GM06990 (cell line): ENCODE results near the gene IL1RL2.

ENCODE experiments used
- DNase-seq: peaks from one replicate; pipeline ENCODE4 v3.0.0-alpha.2; 2011; ENCODE audit not compliant: insufficient read length; ENCODE audit errors: extremely low read depth
- H3K27me3 ChIP-seq: replicated peaks from 2 replicates; pipeline ENCODE4 v1.6.0; 2011; ENCODE audit warnings: low read length; ENCODE audit not compliant: control insufficient read depth, insufficient read depth
- H3K36me3 ChIP-seq: 2 replicates; pipeline ENCODE4 v1.5.1; 2011; ENCODE audit warnings: low read length; ENCODE audit not compliant: control insufficient read depth, insufficient read depth
- H3K4me3 ChIP-seq: replicated peaks from 2 replicates; pipeline ENCODE4 v1.5.1; 2011; ENCODE audit warnings: low read depth, mild to moderate bottlenecking, control low read depth, low read length
- CTCF ChIP-seq: IDR thresholded peaks from 2 replicates; pipeline ENCODE4 v1.5.1; 2011; ENCODE audit warnings: low read length, control low read depth, mild to moderate bottlenecking, inconsistent platforms; ENCODE audit not compliant: insufficient read depth, poor library complexity, severe bottlenecking

Gene IL1RL2

DNA sequence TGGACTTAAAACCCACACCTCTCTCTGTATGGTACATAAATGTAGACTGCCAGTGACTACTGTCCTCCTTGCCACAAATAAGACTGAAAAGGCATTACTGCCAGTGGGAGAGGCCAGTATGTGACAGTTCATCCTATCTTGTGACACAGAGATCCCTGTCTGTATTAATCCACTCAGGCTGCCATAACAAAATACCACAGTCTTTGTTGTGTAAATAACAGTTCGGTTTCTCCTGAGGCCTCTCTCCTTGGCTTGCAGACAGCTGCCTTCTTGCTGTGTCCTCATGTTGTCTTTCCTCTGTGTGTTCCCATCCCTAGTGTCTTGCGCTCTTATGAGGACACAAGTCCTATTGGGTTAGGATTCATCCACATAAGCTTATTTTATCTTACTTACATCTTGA, 78.1 kb downstream of the IL1RL2 start:
- Histone ChIP-seq H3K4me3 (no peak overlapping the region), H3K36me3 (no peaks in the 10 kb centered on the region), H3K27me3 (no peaks in the 10 kb centered on the region; the same call in 1 of the 2 replicates)
- TF ChIP-seq CTCF = no peak
- no peak for DNase-seq

DNA sequence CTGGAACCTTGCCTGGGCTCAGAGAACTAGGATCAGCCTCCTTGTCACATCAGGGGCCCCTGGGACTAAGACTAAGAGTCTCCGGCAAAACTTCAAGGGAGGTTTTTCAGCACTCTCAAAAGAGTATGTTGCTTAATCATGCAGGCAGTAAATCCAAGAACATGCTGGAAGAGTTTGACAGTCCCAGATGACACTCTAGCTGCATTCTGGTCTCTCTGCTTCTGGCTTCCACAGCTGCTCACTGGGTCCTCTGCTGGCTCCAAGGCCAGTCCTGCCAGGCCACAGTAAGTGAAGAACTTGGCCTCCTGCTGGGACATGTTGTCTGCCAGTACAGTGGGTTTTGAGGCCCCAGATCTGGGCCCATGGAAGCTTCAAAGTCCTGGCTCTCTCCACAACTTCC, 79.4 kb downstream of the IL1RL2 start:
- no peak for TF ChIP-seq CTCF
- Histone ChIP-seq H3K36me3 (no peaks in the 10 kb centered on the region), H3K27me3 (peaks cover 2% of the 10 kb centered on the region; the same call in 1 of the 2 replicates), H3K4me3 (no peak overlapping the region)
- DNase-seq = no peak

DNA sequence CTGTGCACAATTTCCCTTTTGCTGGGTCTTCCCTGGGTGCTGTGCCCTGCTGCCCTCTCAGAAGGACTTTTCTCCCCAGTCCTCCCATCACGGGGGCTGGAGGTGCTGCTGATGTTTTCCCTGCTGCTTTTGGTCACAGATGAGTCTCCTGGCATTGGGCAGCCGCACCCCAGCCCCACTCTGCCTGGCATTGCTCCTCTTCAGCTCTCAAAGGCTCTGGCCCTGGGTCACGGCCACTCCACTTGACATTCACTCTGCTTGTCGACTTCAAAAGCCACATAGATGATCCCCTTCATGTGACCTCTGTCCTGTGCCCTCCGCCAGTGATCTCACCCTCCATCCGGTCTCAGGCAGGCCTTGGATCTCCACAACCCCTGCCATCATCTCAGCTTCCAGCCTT, 81.0 kb downstream of the IL1RL2 start:
- no peaks in the 10 kb centered on the region for H3K36me3 ChIP-seq
- DNase-seq = no peak
- no peak overlapping the region for H3K4me3 ChIP-seq
- H3K27me3 ChIP-seq = peaks cover 2% of the 10 kb centered on the region; the same call in 1 of the 2 replicates
- TF ChIP-seq CTCF = no peak

DNA sequence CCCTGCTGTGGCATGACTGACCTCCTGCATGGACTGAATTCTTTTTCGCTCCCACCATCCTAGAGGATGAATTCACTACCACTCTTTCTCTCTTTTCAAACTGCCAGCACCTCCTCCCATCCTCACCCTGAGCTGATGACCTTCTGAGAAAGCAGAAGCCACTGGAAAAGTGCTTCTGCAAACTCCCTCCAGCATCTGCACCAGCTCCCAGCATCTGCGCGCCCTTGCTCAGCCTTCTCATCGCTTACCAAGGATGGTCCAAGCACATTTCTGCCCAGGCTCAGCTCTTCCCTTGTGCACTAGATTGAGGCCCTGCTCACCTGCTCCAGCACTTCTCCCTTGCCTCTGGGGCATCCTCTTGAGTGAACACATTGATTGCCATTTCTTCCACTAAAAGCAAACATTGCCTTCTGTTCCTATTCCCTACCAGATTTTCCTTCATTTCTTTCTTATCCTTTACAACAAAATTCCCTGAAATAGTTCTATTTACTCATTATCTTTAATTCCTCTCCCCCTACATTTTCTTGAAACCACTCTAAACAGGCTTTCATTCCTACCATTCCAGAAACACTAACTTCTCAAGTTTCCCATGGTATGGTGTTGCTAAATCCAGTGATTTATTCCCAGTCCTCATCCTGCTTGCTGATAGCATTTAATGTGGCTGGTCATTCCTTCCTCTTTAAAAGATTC, 81.8 kb downstream of the IL1RL2 start:
- H3K4me3 ChIP-seq = no peak overlapping the region
- DNase-seq = no peak
- H3K36me3 ChIP-seq = no peaks in the 10 kb centered on the region
- peaks cover 2% of the 10 kb centered on the region; the same call in 1 of the 2 replicates for H3K27me3 ChIP-seq
- TF ChIP-seq CTCF = no peak

- DNase-seq = no peak
- Histone ChIP-seq H3K27me3 (peaks cover 2% of the 10 kb centered on the region), H3K36me3 (no peaks in the 10 kb centered on the region), H3K4me3 (no peak overlapping the region)
- no peak for TF ChIP-seq CTCF
Measured at GRCh38 chr2:102269200-102269524, 82.3 kb downstream of the IL1RL2 start.

DNA sequence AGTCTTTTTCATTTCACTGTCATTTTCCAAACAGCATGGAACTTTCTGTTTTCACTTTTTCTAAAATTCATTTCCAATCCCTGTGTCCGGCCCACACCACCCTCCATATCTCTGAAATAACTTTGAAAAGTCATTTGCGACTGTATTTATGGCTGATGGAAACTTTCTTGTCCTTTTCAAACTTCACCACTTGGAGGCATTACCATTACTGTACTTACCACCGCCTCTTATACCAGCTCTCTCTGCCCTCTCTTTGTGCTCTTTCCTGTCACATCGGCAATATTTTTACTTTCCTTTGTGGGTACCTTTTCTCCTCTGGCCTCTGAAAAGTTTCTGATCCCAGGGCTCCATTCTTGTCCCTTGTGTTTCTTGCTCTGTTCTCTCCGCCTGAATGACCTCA, 85.0 kb downstream of the IL1RL2 start:
- Histone ChIP-seq H3K27me3 (peaks cover 2% of the 10 kb centered on the region), H3K4me3 (no peak overlapping the region), H3K36me3 (no peaks in the 10 kb centered on the region)
- peak; percentile 17 for TF ChIP-seq CTCF
- no peak for DNase-seq
